GM12873 (cell line): ENCODE results near the gene UCHL1.
A peak's percentile ranks its signal among the peaks of the same experiment; 100 is the strongest.

Experiments
- CTCF ChIP-seq: IDR thresholded peaks from 2 replicates; pipeline ENCODE4 v1.5.1; 2012; ENCODE audit warnings: low read depth, mild to moderate bottlenecking, moderate library complexity, low read length, control low read depth; ENCODE audit not compliant: insufficient read depth; ENCODE audit errors: missing control alignments

The UCHL1 gene

GRCh38 chr4:41214136-41214824 is 42.4 kb upstream of the UCHL1 start, which contains the start of gene APBB2:
Gene APBB2 (minus strand): TSS chr4:41214542. CDS start chr4:41033254, 181,288 bp downstream.
- TF ChIP-seq CTCF = peak; percentile 80

- TF ChIP-seq CTCF = no peak
Measured at GRCh38 chr4:41214825-41215146, 41.9 kb upstream of the UCHL1 start.

GRCh38 chr4:41215155-41215554 is 41.6 kb upstream of the UCHL1 start:
- no peak for TF ChIP-seq CTCF

GRCh38 chr4:41215969-41216293 is 40.8 kb upstream of the UCHL1 start:
- no peak for TF ChIP-seq CTCF

- TF ChIP-seq CTCF = peak; percentile 42
Measured at GRCh38 chr4:41216294-41217019, 40.3 kb upstream of the UCHL1 start.

- TF ChIP-seq CTCF = no peak
Measured at GRCh38 chr4:41217020-41217333, 39.8 kb upstream of the UCHL1 start.

GRCh38 chr4:41217374-41217773 is 39.4 kb upstream of the UCHL1 start:
- no peak for TF ChIP-seq CTCF
